Fibroblast of pulmonary artery (primary cell): ENCODE measurements around the gene MAP4K5.
"Not testable (repeated sequence)": the region's sequence is repeated elsewhere in the genome, so short reads cannot be mapped to it uniquely, and the experiment has no call there.

Experiments used
- DNase-seq: peaks from one replicate; pipeline ENCODE4 v3.0.0-alpha.2; 2010; ENCODE audit warnings: low read depth
- H3K4me3 ChIP-seq: replicated peaks from 2 replicates; pipeline ENCODE4 v1.5.1; 2011; ENCODE audit warnings: low read depth, mild to moderate bottlenecking, control low read depth, low read length, moderate library complexity
- CTCF ChIP-seq: IDR thresholded peaks from 2 replicates; pipeline ENCODE4 v1.5.1; 2011; ENCODE audit warnings: mild to moderate bottlenecking, control low read depth, low read length, inconsistent platforms; ENCODE audit errors: missing control alignments

The MAP4K5 gene

DNA sequence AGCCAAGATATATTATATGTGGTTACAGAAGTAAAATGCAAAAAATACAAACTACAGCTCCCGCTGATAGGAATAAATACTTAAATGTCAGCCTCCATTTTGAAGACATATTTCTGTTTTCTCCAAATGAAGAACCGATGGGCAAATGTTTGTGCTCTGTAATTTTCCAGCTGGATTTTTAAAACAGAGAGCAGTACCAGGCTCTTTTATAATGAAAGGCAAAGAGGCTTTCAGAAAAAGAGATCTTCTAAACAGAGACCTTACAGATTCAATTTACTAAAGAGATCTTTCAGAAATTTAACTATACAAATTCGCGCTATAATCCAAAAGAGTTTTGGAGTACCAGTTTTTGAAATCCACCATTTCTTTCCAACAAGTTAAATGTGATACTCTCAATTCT is 19.9 kb downstream of the MAP4K5 start:
- no peak for TF ChIP-seq CTCF
- no peak for DNase-seq
- no peak overlapping the region for H3K4me3 ChIP-seq

DNA sequence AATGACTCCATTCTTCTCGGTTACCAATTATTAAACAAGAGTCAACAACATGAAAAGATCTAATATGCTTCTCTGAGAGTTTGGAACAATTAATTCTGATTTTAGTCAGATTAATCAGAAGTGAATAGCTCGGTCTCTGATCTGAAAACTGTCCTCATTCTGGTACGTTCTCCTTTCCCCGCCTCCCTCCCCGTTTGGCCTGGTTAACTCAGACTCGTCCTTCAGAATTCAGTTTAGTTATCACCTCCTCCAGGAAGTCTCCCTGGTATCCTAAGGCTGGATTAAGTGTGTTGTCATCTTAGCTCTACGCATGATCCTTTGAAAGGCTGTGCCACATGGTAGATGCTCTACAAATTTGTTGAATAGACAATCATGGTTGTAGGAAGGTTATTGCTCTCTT is 22.2 kb downstream of the MAP4K5 start:
- TF ChIP-seq CTCF, result no peak
- DNase-seq, result no peak
- no peak overlapping the region for H3K4me3 ChIP-seq

DNA sequence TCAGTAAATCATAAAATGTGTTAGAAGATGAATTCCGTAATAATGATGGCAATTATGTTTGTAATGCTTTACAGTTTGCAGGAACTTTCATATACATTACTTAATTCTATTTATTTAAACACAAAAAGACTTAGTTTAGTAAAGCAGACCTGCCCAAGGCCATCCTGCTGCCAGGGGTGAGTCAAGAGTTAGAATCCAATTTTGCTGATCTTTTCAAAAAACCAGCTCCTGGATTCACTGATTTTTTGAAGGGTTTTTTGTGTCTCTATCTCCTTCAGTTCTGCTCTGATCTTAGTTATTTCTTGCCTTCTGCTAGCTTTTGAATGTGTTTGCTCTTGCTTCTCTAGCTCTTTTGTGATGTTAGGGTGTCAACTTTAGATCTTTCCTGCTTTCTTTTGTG is 25.3 kb downstream of the MAP4K5 start:
- H3K4me3 ChIP-seq, DNase-seq: not testable (repeated sequence)

- peak; percentile 89 for DNase-seq
- no peak overlapping the region for H3K4me3 ChIP-seq
- TF ChIP-seq CTCF, result no peak
Measured at GRCh38 chr14:50501642-50502041, 30.7 kb downstream of the MAP4K5 start.

DNA sequence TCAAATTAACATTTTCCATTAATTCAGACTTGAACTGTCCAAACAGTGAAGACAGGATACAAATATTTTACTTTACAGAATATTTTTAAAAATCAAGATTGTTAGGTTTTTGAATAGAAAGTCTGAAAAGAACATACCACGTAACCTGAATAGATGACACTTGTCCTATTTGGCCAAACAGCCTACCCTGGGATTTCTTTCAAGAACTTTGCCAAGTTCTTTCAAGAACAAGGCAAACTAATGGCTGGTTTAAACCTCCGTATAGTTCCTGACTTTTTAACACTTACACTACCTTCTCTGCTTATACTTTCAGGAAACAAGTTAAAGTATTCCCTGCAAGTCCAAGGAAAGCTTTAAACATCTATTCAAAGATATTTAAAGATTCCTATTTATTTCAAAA is 35.0 kb downstream of the MAP4K5 start:
- no peak for DNase-seq
- TF ChIP-seq CTCF, result no peak
- no peak overlapping the region for H3K4me3 ChIP-seq

DNA sequence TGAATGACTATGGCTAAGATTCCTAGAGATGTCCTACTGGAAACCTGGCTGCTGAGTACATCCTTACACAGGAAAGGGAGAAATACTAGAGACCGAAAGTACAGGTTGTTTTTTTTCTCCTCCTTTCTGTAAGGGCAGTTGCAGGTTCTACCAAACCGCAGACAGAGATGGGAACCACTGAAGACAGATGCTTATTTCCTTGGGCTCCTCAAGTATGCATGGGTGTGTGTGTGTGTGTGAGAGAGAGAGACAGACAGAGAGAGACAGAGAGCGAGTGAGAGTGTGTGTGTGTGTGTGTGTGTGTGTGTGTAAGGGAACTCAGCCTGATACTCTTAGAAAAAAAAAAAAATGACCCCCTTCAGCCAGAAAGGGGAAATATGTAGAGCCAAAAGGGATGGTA is 42.5 kb downstream of the MAP4K5 start:
- TF ChIP-seq CTCF, result no peak
- no peak for DNase-seq
- no peak overlapping the region for H3K4me3 ChIP-seq

DNA sequence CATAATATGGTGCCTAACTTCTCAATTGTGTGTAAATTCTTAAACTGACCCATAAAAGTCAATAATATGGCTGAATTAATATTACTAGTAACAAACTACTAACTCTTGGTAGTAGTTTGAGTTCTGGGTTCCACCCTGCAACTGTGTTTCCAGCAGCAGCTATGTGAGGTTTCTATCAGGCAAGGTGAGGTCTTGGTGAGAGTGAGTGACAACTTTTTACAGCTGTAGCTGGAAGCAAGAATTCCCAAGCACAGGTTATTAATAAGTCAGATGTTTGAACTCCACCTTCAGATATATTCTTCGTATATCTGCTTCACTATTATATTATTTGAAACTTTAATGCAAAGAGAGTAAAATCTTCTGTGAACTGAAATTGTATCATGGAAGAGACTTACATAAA is 43.8 kb downstream of the MAP4K5 start:
- H3K4me3 ChIP-seq, result no peak overlapping the region
- no peak for DNase-seq
- no peak for TF ChIP-seq CTCF

GRCh38 chr14:50479041-50479440 is 53.3 kb downstream of the MAP4K5 start:
- TF ChIP-seq CTCF, result no peak
- no peak for DNase-seq
- H3K4me3 ChIP-seq, result no peak overlapping the region
